NCI-H345 treated with DMSO at 0.1 percent for 48 hours (cell line): ENCODE results near the gene EDDM13.
A peak's percentile ranks its signal among the peaks of the same experiment; 100 is the strongest.
"Not testable (repeated sequence)": the region's sequence is repeated elsewhere in the genome, so short reads cannot be mapped to it uniquely, and the experiment has no call there.

Source experiments
- DNase-seq: peaks from one replicate; lab custom pipeline; 2025; ENCODE audit not compliant: unreplicated experiment; lab: John Stamatoyannopoulos, UW

EDDM13 gene

GRCh38 chr19:56272161-56272798 is at the start of gene EDDM13:
Gene EDDM13, plus strand, starts transcription at chr19:56272748. Its CDS starts 87 bp downstream, at chr19:56272835.
- DNase-seq = no peak

- DNase-seq = no peak
Observed at GRCh38 chr19:56222901-56223300, 49.6 kb upstream of the EDDM13 start.

GRCh38 chr19:56223481-56223880 is 49.1 kb upstream of the EDDM13 start:
- DNase-seq = no peak

- DNase-seq = no peak
Observed at GRCh38 chr19:56245121-56245740, 27.3 kb upstream of the EDDM13 start.

GRCh38 chr19:56245764-56246163 is 26.8 kb upstream of the EDDM13 start:
- DNase-seq = not testable (repeated sequence)

- not testable (repeated sequence) for DNase-seq
Observed at GRCh38 chr19:56248736-56249338, 23.7 kb upstream of the EDDM13 start.

GRCh38 chr19:56252699-56253422 is 19.7 kb upstream of the EDDM13 start:
- no peak for DNase-seq

GRCh38 chr19:56253737-56254136 is 18.8 kb upstream of the EDDM13 start:
- peak; percentile 29 for DNase-seq

- no peak for DNase-seq
Observed at GRCh38 chr19:56258272-56258671, 14.3 kb upstream of the EDDM13 start.

- no peak for DNase-seq
Observed at GRCh38 chr19:56261145-56261544, 11.4 kb upstream of the EDDM13 start.

- DNase-seq = not testable (repeated sequence)
Observed at GRCh38 chr19:56261932-56262331, 10.6 kb upstream of the EDDM13 start.

- no peak for DNase-seq
Observed at GRCh38 chr19:56263319-56263718, 9.2 kb upstream of the EDDM13 start.

GRCh38 chr19:56266051-56266450 is 6.5 kb upstream of the EDDM13 start:
- no peak for DNase-seq

- DNase-seq = no peak
Observed at GRCh38 chr19:56269348-56269747, 3.2 kb upstream of the EDDM13 start.

- DNase-seq = no peak
Observed at GRCh38 chr19:56270676-56271075, 1.9 kb upstream of the EDDM13 start.

- DNase-seq = no peak
Observed at GRCh38 chr19:56271151-56271550, 1.4 kb upstream of the EDDM13 start.

- no peak for DNase-seq
Observed at GRCh38 chr19:56273563-56274117, 1.1 kb downstream of the EDDM13 start.

GRCh38 chr19:56282809-56283208 is 10.3 kb downstream of the EDDM13 start:
- no peak for DNase-seq

- DNase-seq = no peak
Observed at GRCh38 chr19:56284746-56285145, 12.2 kb downstream of the EDDM13 start.

GRCh38 chr19:56290104-56290503 is 17.6 kb downstream of the EDDM13 start:
- DNase-seq = no peak

- DNase-seq = no peak
Observed at GRCh38 chr19:56291867-56292266, 19.3 kb downstream of the EDDM13 start.
